ENCODE results near the gene ADAM22.

GRCh38 chr7:88044069-88044468, 110.0 kb downstream of the ADAM22 start:
- TF ChIP-seq CTCF (IDR thresholded peaks at IDR 0.05; ENCODE audit: low read depth, low read length) (no peak), POLR2A (IDR thresholded peaks at IDR 0.05; ENCODE audit: extremely low read depth, insufficient read length) (no peak)

All from NB4 (cell line).